HEK293 (cell line): ENCODE data around the gene IL17RC.

Experiments
- CTCF ChIA-PET: fragments of 350-600 bp; formaldehyde crosslinking; extraction: SDS; loops from one replicate; lab custom pipeline; 2021; ENCODE audit warnings: antibody characterized with exemption; lab: Yijun Ruan, JAX
- POLR2A ChIA-PET: fragments of 300-600 bp; formaldehyde crosslinking; extraction: SDS; loops from one replicate; lab custom pipeline; 2020; ENCODE audit warnings: antibody characterized with exemption, inconsistent platforms; lab: Yijun Ruan, JAX
- H3K27ac ChIP-seq: fragments of 200-500 bp; sonication (Bioruptor generic); 2 replicates; pipeline ENCODE4 v1.5.1; 2014; ENCODE audit warnings: low read depth, low read length, control low read depth, inconsistent platforms; ENCODE audit errors: extremely low read depth
- H3K36me3 ChIP-seq, 2 experiments: fragments of 200-500 bp in 1 of 2; sonication (Bioruptor generic) in 1 of 2; 1 replicate in 1 of 2; 2 replicates in 1 of 2; pipeline ENCODE4 v1.5.1; 2014 to 2017; ENCODE audit warnings: inconsistent platforms in 2 of 2, low read length in 2 of 2; ENCODE audit not compliant: control insufficient read depth in 2 of 2, insufficient read depth in 1 of 2
- H3K4me1 ChIP-seq: fragments of 200-500 bp; sonication (Bioruptor generic); 2 replicates; pipeline ENCODE4 v1.5.1; 2014; ENCODE audit warnings: mild to moderate bottlenecking, low read length, inconsistent platforms; ENCODE audit not compliant: control insufficient read depth, insufficient read depth
- H3K4me3 ChIP-seq: 2 replicates; pipeline ENCODE4 v1.5.1; 2011; ENCODE audit warnings: low read depth, mild to moderate bottlenecking, control low read depth, low read length, moderate library complexity
- H3K9me3 ChIP-seq: fragments of 200-500 bp; sonication (Bioruptor generic); 2 replicates; pipeline ENCODE4 v1.5.1; 2014; ENCODE audit warnings: low read depth, low read length, inconsistent platforms; ENCODE audit not compliant: control insufficient read depth, insufficient read depth
- PRDM1 ChIP-seq: fragments of 450-650 bp; formaldehyde crosslinking; IDR thresholded peaks from 2 replicates; pipeline ENCODE4; 2016; ENCODE audit warnings: missing biosample characterization, missing genetic modification characterization
- PRDM4 ChIP-seq: fragments of 450-650 bp; formaldehyde crosslinking; IDR thresholded peaks from 2 replicates; pipeline ENCODE4 v1.5.1; 2017; ENCODE audit warnings: missing biosample characterization, missing genetic modification characterization
- REPIN1 ChIP-seq: fragments of 450-650 bp; formaldehyde crosslinking; IDR thresholded peaks from 2 replicates; pipeline ENCODE4 v1.5.1; 2017; ENCODE audit warnings: missing biosample characterization, missing genetic modification characterization, low read depth
- SCRT2 ChIP-seq: fragments of 450-650 bp; formaldehyde crosslinking; IDR thresholded peaks from 2 replicates; pipeline ENCODE4 v1.5.1; 2016; ENCODE audit warnings: missing biosample characterization, missing genetic modification characterization
- ZBTB17 ChIP-seq: fragments of 450-650 bp; formaldehyde crosslinking; IDR thresholded peaks from 2 replicates; pipeline ENCODE4 v1.5.1; 2016; ENCODE audit warnings: missing biosample characterization, missing genetic modification characterization
- ZNF350 ChIP-seq: fragments of 450-650 bp; formaldehyde crosslinking; IDR thresholded peaks from 2 replicates; pipeline ENCODE4 v1.5.0; 2017; ENCODE audit warnings: missing biosample characterization, mild to moderate bottlenecking, missing genetic modification characterization
- ZNF624 ChIP-seq: fragments of 450-650 bp; formaldehyde crosslinking; IDR thresholded peaks from 2 replicates; pipeline ENCODE4 v1.5.1; 2017; ENCODE audit warnings: missing biosample characterization, missing genetic modification characterization
- ZNF645 ChIP-seq: fragments of 450-650 bp; formaldehyde crosslinking; IDR thresholded peaks from 2 replicates; pipeline ENCODE4; 2016; ENCODE audit warnings: missing biosample characterization, missing genetic modification characterization
- ZNF664 ChIP-seq: fragments of 450-650 bp; formaldehyde crosslinking; IDR thresholded peaks from 2 replicates; pipeline ENCODE4 v1.5.1; 2016; ENCODE audit warnings: missing biosample characterization, missing genetic modification characterization
- ZNF768 ChIP-seq: fragments of 450-650 bp; formaldehyde crosslinking; IDR thresholded peaks from 2 replicates; pipeline ENCODE4 v1.5.1; 2018; ENCODE audit warnings: missing biosample characterization, mild to moderate bottlenecking, missing genetic modification characterization
- TF ChIP-seq, protein P1 (sequence below): fragments of 450-650 bp; formaldehyde crosslinking; IDR thresholded peaks from 2 replicates; pipeline ENCODE4 v1.5.1; 2016; ENCODE audit warnings: missing biosample characterization, missing genetic modification characterization
- TF ChIP-seq, protein P2 (sequence below): fragments of 450-650 bp; IDR thresholded peaks from 2 replicates; pipeline ENCODE4 v1.5.1; 2018; ENCODE audit warnings: missing biosample characterization, mild to moderate bottlenecking, missing genetic modification characterization

The IL17RC gene

DNA sequence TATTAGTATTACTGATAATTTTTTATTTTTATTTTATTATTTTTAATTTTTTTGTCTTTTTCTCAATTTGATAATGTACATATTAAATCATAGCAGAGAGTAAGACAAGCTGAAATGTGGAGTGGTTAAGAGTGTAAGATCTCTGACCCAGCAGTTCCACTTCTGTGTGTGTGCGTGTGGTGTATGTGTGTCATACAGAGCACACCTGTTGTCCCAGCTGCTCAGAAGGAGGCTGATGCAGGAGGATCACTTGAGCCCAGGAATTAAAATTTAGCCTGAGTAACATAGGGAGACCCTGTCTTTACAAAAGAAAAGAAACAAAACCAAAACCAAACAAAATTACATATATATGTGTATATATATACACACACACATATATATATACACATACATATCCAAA, 35.5 kb upstream of the IL17RC start:
- Histone ChIP-seq H3K36me3 (no peaks in the 10 kb centered on the region), H3K27ac (no peak overlapping the region), H3K9me3 (no peaks in the 10 kb centered on the region), H3K4me3 (no peak overlapping the region), H3K4me1 (no peaks in the 10 kb centered on the region)
- ChIA-PET CTCF (no interaction called here), POLR2A (interaction anchor here (0.6 kb wide), 1 partner anchor 8 kb away, joined by 3 read pairs; no protein-coding TSS in a partner anchor)
- TF ChIP-seq PRDM1 (tag by site-specific recombination) = no peak
- no peak for TF ChIP-seq ZNF768 (tag by site-specific recombination)
- no peak for TF ChIP-seq REPIN1
- no peak for TF ChIP-seq ZNF624 (tag by site-specific recombination)
- no peak for TF ChIP-seq PRDM4
- peak; percentile 81 for TF ChIP-seq SCRT2 (tag by site-specific recombination)

DNA sequence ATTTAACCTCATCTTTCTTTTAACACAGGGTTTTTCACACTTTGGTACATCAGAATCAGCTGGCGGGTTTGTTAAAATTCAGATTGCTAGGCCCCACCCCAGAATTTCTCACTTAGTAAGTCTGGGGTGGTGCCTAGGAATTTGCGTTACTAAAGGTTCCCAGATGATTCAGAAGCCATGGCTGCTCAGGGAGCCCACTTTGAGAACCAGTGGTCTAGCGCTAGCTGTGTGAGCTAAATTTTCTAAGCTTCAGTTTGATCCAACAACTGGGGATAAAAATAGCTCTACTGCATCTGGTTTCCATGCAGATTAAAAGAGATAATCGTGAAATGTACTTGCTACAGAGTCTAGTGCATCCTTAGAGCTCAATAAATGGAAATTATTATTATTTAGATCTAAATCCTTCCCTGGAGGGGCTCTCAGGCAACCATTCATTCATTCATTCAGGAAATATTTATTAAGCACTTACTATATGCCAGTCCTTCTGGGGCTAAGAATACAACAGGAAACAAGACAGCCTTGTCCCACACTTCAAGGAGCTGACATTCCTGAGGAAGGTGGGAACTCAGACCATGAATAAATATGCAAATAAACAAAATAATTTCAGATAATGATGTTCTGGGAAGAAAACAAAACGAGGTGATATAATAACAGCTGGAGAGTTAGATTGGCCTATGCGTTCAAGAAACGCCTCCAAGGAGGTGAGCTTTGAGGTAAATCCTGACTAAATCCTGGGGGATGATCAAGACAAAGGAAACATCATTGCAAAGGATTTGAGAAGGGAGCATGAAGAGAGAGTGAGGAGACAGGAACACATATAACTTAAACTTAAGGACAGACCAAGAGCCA, 33.0 kb upstream of the IL17RC start:
- CTCF ChIA-PET = interaction anchor here (0.6 to 1.1 kb wide), 3 partner anchors 62 to 98 kb away, joined by 3 read pairs; partner anchors contain the start of gene PRRT3
- no peaks in the 10 kb centered on the region for H3K9me3 ChIP-seq
- H3K27ac ChIP-seq = no peak overlapping the region
- H3K4me1 ChIP-seq = no peaks in the 10 kb centered on the region
- no peaks in the 10 kb centered on the region for H3K36me3 ChIP-seq
- no peak overlapping the region for H3K4me3 ChIP-seq
- POLR2A ChIA-PET = interaction anchor here (1.2 to 1.4 kb wide), 2 partner anchors 20 to 33 kb away, joined by 3 to 4 read pairs; partner anchors contain the start of gene IL17RC
- TF ChIP-seq ZNF664 (tag by site-specific recombination) (peak; percentile 71), PRDM1 (tag by site-specific recombination) (peak; percentile 25; the same call in 1 of the 2 replicates)
- TF ChIP-seq, protein P1, sequence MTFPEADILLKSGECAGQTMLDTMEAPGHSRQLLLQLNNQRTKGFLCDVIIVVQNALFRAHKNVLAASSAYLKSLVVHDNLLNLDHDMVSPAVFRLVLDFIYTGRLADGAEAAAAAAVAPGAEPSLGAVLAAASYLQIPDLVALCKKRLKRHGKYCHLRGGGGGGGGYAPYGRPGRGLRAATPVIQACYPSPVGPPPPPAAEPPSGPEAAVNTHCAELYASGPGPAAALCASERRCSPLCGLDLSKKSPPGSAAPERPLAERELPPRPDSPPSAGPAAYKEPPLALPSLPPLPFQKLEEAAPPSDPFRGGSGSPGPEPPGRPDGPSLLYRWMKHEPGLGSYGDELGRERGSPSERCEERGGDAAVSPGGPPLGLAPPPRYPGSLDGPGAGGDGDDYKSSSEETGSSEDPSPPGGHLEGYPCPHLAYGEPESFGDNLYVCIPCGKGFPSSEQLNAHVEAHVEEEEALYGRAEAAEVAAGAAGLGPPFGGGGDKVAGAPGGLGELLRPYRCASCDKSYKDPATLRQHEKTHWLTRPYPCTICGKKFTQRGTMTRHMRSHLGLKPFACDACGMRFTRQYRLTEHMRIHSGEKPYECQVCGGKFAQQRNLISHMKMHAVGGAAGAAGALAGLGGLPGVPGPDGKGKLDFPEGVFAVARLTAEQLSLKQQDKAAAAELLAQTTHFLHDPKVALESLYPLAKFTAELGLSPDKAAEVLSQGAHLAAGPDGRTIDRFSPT (tag by site-specific recombination) = no peak

DNA sequence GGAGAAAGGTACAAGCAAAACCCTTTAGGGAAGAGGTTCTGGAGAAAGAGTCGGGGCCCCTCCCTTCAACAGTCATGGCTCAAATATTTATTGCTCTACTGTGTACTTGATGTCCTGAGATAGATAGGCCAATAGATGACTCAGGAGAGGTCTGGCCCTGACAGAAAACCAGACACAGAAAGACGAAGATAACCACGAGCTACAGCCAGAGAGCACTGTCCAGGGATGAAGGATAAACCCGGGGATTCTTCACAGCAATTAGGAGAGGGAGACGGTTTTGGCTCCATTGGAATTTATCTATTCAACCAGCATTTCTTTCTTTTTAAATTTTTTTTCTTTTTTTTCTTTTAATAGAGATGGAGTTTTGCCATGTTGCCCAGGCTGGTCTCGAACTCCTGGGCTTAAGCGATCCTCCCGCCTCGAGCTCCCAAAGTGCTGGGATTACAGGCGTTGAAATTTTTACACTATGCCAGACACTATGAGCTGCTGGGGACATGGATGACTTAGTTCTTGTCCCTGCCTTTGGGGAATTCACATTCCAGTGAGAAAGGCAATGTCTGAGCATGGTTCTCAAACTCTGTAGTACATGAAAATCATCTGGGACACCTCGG, 32.2 kb upstream of the IL17RC start:
- Histone ChIP-seq H3K36me3 (no peaks in the 10 kb centered on the region), H3K4me1 (no peaks in the 10 kb centered on the region), H3K27ac (no peak overlapping the region), H3K9me3 (no peaks in the 10 kb centered on the region), H3K4me3 (no peak overlapping the region)
- ChIA-PET CTCF (interaction anchor here (0.6 to 1.1 kb wide), 2 partner anchors 62 to 68 kb away, joined by 3 read pairs; partner anchors contain the start of gene PRRT3), POLR2A (interaction anchor here (1.2 to 1.4 kb wide), 2 partner anchors 21 to 32 kb away, joined by 3 to 4 read pairs; partner anchors contain the start of gene IL17RC)
- TF ChIP-seq ZNF645 (tag by site-specific recombination) (no peak), ZBTB17 (tag by site-specific recombination) (peak; percentile 69), ZNF350 (tag by site-specific recombination) (no peak)
- TF ChIP-seq, protein P2, sequence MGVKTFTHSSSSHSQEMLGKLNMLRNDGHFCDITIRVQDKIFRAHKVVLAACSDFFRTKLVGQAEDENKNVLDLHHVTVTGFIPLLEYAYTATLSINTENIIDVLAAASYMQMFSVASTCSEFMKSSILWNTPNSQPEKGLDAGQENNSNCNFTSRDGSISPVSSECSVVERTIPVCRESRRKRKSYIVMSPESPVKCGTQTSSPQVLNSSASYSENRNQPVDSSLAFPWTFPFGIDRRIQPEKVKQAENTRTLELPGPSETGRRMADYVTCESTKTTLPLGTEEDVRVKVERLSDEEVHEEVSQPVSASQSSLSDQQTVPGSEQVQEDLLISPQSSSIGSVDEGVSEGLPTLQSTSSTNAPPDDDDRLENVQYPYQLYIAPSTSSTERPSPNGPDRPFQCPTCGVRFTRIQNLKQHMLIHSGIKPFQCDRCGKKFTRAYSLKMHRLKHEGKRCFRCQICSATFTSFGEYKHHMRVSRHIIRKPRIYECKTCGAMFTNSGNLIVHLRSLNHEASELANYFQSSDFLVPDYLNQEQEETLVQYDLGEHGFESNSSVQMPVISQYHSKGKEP (tag by site-specific recombination) = no peak
